ENCODE data around the gene PROKR1.

Gene PROKR1

GRCh38 chr2:68690851-68691250 lies 47.5 kb downstream of the PROKR1 start:
- CTCF ChIA-PET, result interaction anchor here (0.8 to 5.5 kb wide), 9 partner anchors 12 to 234 kb away, joined by 3 to 54 read pairs (median 3); no protein-coding TSS in a partner anchor
- POLR2A ChIA-PET, result no interaction called here
- no peak for TF ChIP-seq CTCF (IDR thresholded peaks at IDR 0.05; ENCODE audit: control extremely low read depth, extremely low read depth, low read depth, missing control alignments)
- no peak for DNase-seq (ENCODE audit: extremely low spot score)

GRCh38 chr2:68692511-68692910 lies 49.1 kb downstream of the PROKR1 start:
- CTCF ChIA-PET, result interaction anchor here (1.4 to 5.5 kb wide), 6 partner anchors 17 to 233 kb away, joined by 4 to 54 read pairs (median 11); no protein-coding TSS in a partner anchor
- POLR2A ChIA-PET, result no interaction called here
- DNase-seq (ENCODE audit: extremely low spot score), result no peak
- TF ChIP-seq CTCF (IDR thresholded peaks at IDR 0.05; ENCODE audit: control extremely low read depth, extremely low read depth, low read depth, missing control alignments), result no peak

DNA sequence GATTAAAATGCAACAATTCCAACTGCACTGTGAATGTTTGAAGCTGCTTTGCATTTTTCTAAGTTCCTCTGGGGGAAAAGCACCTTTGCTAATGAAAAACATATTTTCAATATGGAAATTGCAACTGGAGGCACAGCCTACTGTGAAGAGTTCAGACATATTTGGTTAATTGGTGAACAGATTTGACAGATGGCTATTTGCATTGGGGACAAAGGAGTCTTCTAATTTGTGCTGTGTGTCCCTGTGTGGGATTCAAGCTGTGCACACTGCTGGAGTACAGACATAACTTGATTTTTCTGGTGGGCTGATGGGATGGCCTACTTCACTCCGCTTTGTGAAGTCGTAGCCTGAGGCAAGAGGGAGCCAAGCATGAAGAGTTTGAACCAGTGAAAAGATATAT lies 50.6 kb downstream of the PROKR1 start:
- ChIA-PET CTCF (interaction anchor here (1.4 to 5.5 kb wide), 2 partner anchors 16 to 216 kb away, joined by 4 to 54 read pairs; no protein-coding TSS in a partner anchor), POLR2A (no interaction called here)
- TF ChIP-seq CTCF (IDR thresholded peaks at IDR 0.05; ENCODE audit: control extremely low read depth, extremely low read depth, low read depth, missing control alignments), result no peak
- DNase-seq (ENCODE audit: extremely low spot score), result no peak

- POLR2A ChIA-PET, result no interaction called here
- no peak for TF ChIP-seq CTCF (IDR thresholded peaks at IDR 0.05; ENCODE audit: control extremely low read depth, extremely low read depth, low read depth, missing control alignments)
- no peak for DNase-seq (ENCODE audit: extremely low spot score)
- CTCF ChIA-PET, result interaction anchor here (1.3 to 2.7 kb wide), 3 partner anchors 13 to 22 kb away, joined by 3 to 17 read pairs (median 5); no protein-coding TSS in a partner anchor
Observed at GRCh38 chr2:68695971-68696370, 52.6 kb downstream of the PROKR1 start.

DNA sequence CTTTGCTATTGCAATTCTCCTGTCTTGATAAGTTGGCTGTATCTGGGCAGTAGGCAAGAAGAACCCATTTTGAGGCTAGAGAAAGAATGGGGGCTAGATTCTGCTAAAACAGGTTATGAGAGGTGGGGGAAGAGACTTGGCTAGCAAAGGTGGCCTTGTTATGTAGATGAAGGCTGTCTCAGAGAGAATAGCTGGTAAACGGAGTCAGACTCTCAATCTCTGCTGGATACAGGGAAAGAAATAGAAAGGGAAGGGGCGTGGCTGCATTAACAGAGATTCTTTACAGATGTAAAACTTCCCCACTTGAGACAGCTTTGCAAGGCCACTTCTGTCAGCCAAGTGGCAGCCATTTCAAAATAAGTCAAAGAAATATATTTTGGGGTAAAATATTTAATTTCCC lies 53.2 kb downstream of the PROKR1 start:
- POLR2A ChIA-PET, result no interaction called here
- DNase-seq (ENCODE audit: extremely low spot score), result no peak
- TF ChIP-seq CTCF (IDR thresholded peaks at IDR 0.05; ENCODE audit: control extremely low read depth, extremely low read depth, low read depth, missing control alignments), result no peak
- CTCF ChIA-PET, result interaction anchor here (1.3 to 2.7 kb wide), 4 partner anchors 12 to 233 kb away, joined by 3 to 17 read pairs (median 4); no protein-coding TSS in a partner anchor

GRCh38 chr2:68698567-68699377 lies 55.4 kb downstream of the PROKR1 start:
- ChIA-PET CTCF (no interaction called here), POLR2A (no interaction called here)
- no peak for DNase-seq (ENCODE audit: extremely low spot score)

More at GRCh38 chr2:68698567-68699377, 55.4 kb downstream of the PROKR1 start:
- TF ChIP-seq CTCF (IDR thresholded peaks at IDR 0.05; ENCODE audit: control extremely low read depth, extremely low read depth, low read depth, missing control alignments), result no peak
